H9 (cell line): ENCODE measurements around the gene SPIRE2. TPM values are rescaled to one million over a fixed set of nuclear protein-coding genes. Genes with fewer than 3 reads are reported as not detected.
"Not testable (repeated sequence)": the region's sequence is repeated elsewhere in the genome, so short reads cannot be mapped to it uniquely, and the experiment has no call there.

ENCODE experiments used
- DNase-seq: peaks from one replicate; pipeline ENCODE4 v3.0.0-alpha.2; 2017
- H2AFZ ChIP-seq: one replicate; pipeline ENCODE4 v1.6.1; 2013; ENCODE audit warnings: mild to moderate bottlenecking, low read length, control low read depth, moderate library complexity
- H2AK5ac ChIP-seq: 2 replicates; pipeline ENCODE4 v1.6.1; 2013; ENCODE audit warnings: low read length, control low read depth, mixed read lengths; ENCODE audit not compliant: insufficient read length
- H2BK120ac ChIP-seq: one replicate; pipeline ENCODE4 v1.6.1; 2013; ENCODE audit warnings: low read depth, mild to moderate bottlenecking, low read length, control low read depth, inconsistent platforms; ENCODE audit not compliant: poor library complexity, severe bottlenecking
- H2BK12ac ChIP-seq: 2 replicates; pipeline ENCODE4 v1.6.1; 2013; ENCODE audit warnings: low read length, control low read depth, mixed read lengths, low read depth; ENCODE audit not compliant: insufficient read length
- H2BK15ac ChIP-seq: 2 replicates; pipeline ENCODE4 v1.6.1; 2013; ENCODE audit warnings: low read depth, low read length, control low read depth
- H2BK20ac ChIP-seq: one replicate; pipeline ENCODE4 v1.6.1; 2013; ENCODE audit warnings: low read depth, mild to moderate bottlenecking, low read length, control low read depth, inconsistent platforms; ENCODE audit not compliant: poor library complexity, severe bottlenecking
- H2BK5ac ChIP-seq: 2 replicates; pipeline ENCODE4 v1.6.1; 2013; ENCODE audit warnings: low read length, control low read depth, mixed read lengths; ENCODE audit not compliant: insufficient read length
- H3K14ac ChIP-seq: 2 replicates; pipeline ENCODE4 v1.6.1; 2013; ENCODE audit warnings: low read length, control low read depth; ENCODE audit not compliant: insufficient read depth
- H3K18ac ChIP-seq: 2 replicates; pipeline ENCODE4 v1.6.1; 2013; ENCODE audit warnings: low read depth, mild to moderate bottlenecking, mixed read lengths, low read length, control low read depth; ENCODE audit not compliant: insufficient read length
- H3K23ac ChIP-seq: 2 replicates; pipeline ENCODE4 v1.6.1; 2013; ENCODE audit warnings: low read length, control low read depth, mixed read lengths, low read depth; ENCODE audit not compliant: insufficient read length
- H3K23me2 ChIP-seq: 2 replicates; pipeline ENCODE4 v1.6.1; 2013; ENCODE audit warnings: low read depth, mild to moderate bottlenecking, mixed read lengths, low read length, control low read depth; ENCODE audit not compliant: insufficient read length, poor library complexity, severe bottlenecking
- H3K27ac ChIP-seq: 2 replicates; pipeline ENCODE4 v1.5.1; 2013; ENCODE audit warnings: low read length, control low read depth, mixed read lengths, low read depth; ENCODE audit not compliant: insufficient read length
- H3K27me3 ChIP-seq: 2 replicates; pipeline ENCODE4 v1.6.1; 2013; ENCODE audit warnings: low read length, control low read depth, inconsistent platforms; ENCODE audit not compliant: insufficient read depth
- H3K4ac ChIP-seq: 2 replicates; pipeline ENCODE4 v1.6.1; 2013; ENCODE audit warnings: low read depth, mild to moderate bottlenecking, control low read depth, inconsistent platforms, low read length, moderate library complexity
- H3K4me1 ChIP-seq: 2 replicates; pipeline ENCODE4 v1.6.1; 2013; ENCODE audit warnings: low read length, control low read depth, inconsistent platforms; ENCODE audit not compliant: insufficient read depth
- H3K4me2 ChIP-seq: 2 replicates; pipeline ENCODE4 v1.6.1; 2013; ENCODE audit warnings: low read length, control low read depth, mixed read lengths; ENCODE audit not compliant: insufficient read length, insufficient read depth
- H3K56ac ChIP-seq: 2 replicates; pipeline ENCODE4 v1.6.1; 2013; ENCODE audit warnings: low read depth, mild to moderate bottlenecking, mixed read lengths, low read length, control low read depth; ENCODE audit not compliant: insufficient read length
- H3K79me1 ChIP-seq: 2 replicates; pipeline ENCODE4 v1.6.1; 2013; ENCODE audit warnings: low read depth, mild to moderate bottlenecking, moderate library complexity, low read length, control low read depth, inconsistent platforms; ENCODE audit not compliant: insufficient read depth, poor library complexity, severe bottlenecking
- H3K79me2 ChIP-seq: 2 replicates; pipeline ENCODE4 v1.6.1; 2013; ENCODE audit warnings: low read length, control low read depth, inconsistent platforms; ENCODE audit not compliant: insufficient read depth
- H3K9ac ChIP-seq: 2 replicates; pipeline ENCODE4 v1.6.1; 2013; ENCODE audit warnings: low read length, control low read depth, mixed read lengths; ENCODE audit not compliant: insufficient read length; ENCODE audit errors: extremely low read depth
- H3K9me3 ChIP-seq: one replicate; pipeline ENCODE4 v1.6.1; 2013; ENCODE audit warnings: low read depth, low read length, inconsistent platforms; ENCODE audit not compliant: control insufficient read depth
- H3T11ph ChIP-seq: one replicate; pipeline ENCODE4 v1.6.1; 2013; ENCODE audit warnings: mild to moderate bottlenecking, low read length, control low read depth, inconsistent platforms
- H4K20me1 ChIP-seq: one replicate; pipeline ENCODE4 v1.6.1; 2013; ENCODE audit not compliant: control insufficient read depth, insufficient read length, insufficient read depth
- H4K5ac ChIP-seq: 2 replicates; pipeline ENCODE4 v1.6.1; 2013; ENCODE audit warnings: low read depth, mild to moderate bottlenecking, mixed read lengths, low read length, control low read depth; ENCODE audit not compliant: insufficient read length
- H4K8ac ChIP-seq: replicated peaks from 2 replicates; pipeline ENCODE4 v1.6.1; 2013; ENCODE audit warnings: low read length, control low read depth, mixed read lengths, low read depth; ENCODE audit not compliant: insufficient read length
- H4K91ac ChIP-seq: 2 replicates; pipeline ENCODE4 v1.6.1; 2013; ENCODE audit warnings: low read depth, mild to moderate bottlenecking, moderate library complexity, mixed read lengths, low read length, control low read depth; ENCODE audit not compliant: insufficient read length
- H3K27ac Mint-ChIP-seq, 3 experiments: 2 replicates in 2 of 3; 3 replicates in 1 of 3; pipeline ENCODE4 v1.8.0; 2020 to 2021; ENCODE audit warnings: mixed read lengths in 3 of 3, mild to moderate bottlenecking in 1 of 3, moderate library complexity in 1 of 3
- H3K27me3 Mint-ChIP-seq: 2 replicates; pipeline ENCODE4 v1.8.0; 2021; ENCODE audit warnings: low read depth, mild to moderate bottlenecking, moderate library complexity, mixed read lengths
- H3K36me3 Mint-ChIP-seq, 3 experiments: 2 replicates in 2 of 3; 3 replicates in 1 of 3; pipeline ENCODE4 v1.8.0; 2020 to 2021; ENCODE audit warnings: low read depth in 3 of 3, mixed read lengths in 3 of 3; ENCODE audit not compliant: insufficient read depth in 1 of 3
- H3K4me1 Mint-ChIP-seq, 2 experiments: 2 replicates each; pipeline ENCODE4 v1.8.0; 2020; ENCODE audit warnings: mixed read lengths in 2 of 2
- H3K4me3 Mint-ChIP-seq, 2 experiments: 2 replicates in 1 of 2; 3 replicates in 1 of 2; pipeline ENCODE4 v1.8.0; 2020 to 2021; ENCODE audit warnings: mild to moderate bottlenecking in 2 of 2, mixed read lengths in 2 of 2, moderate library complexity in 1 of 2
- H3K9me3 Mint-ChIP-seq, 2 experiments: 2 replicates in 1 of 2; 3 replicates in 1 of 2; pipeline ENCODE4 v1.8.0; 2020; ENCODE audit warnings: mild to moderate bottlenecking in 2 of 2, mixed read lengths in 2 of 2, moderate library complexity in 1 of 2
- WGBS: extraction: QIAGEN DNeasy Blood & Tissue Kit; methylation state at CpG from one replicate; pipeline ENCODE4 v1.1.7; 2013; ENCODE audit warnings: missing lambda C conversion rate, low lambda C conversion rate, mixed read lengths; ENCODE audit not compliant: insufficient read length; ENCODE audit errors: extremely low coverage; 5-methylcytosine and 5-hydroxymethylcytosine counted together
- total RNA-seq: library from RNA; stranded (reverse); gene quantifications from 2 replicates; pipeline ENCODE4 v1.2.1, GENCODE V29; 2021

Gene SPIRE2
- total RNA-seq, 1 experiment from 2014 or later: 6.9 TPM

GRCh38 chr16:89819448-89819847 lies 8.8 kb upstream of the SPIRE2 start:
- Mint-ChIP-seq H3K4me1 (peaks cover 29 to 31% of the 10 kb centered on the region in 2 experiments), H3K4me3 (peak overlapping the region; percentile 28 to 38; a peak in 2 of 5 replicates), H3K36me3 (peaks cover 0 to 29% (median 7%) of the 10 kb centered on the region in 3 experiments), H3K9me3 (peaks cover 5 to 13% of the 10 kb centered on the region in 2 experiments; a peak in 2 of 5 replicates)
- not testable (repeated sequence) for H4K91ac ChIP-seq, H3K4me2 ChIP-seq, H3K9ac ChIP-seq, H3K27me3 ChIP-seq, H4K8ac ChIP-seq, H2AK5ac ChIP-seq, H2BK120ac ChIP-seq, H3K4ac ChIP-seq, H3K27ac Mint-ChIP-seq, H3K56ac ChIP-seq, H3K27me3 Mint-ChIP-seq, H3K23ac ChIP-seq, H3K23me2 ChIP-seq, H2BK20ac ChIP-seq, H2AFZ ChIP-seq, H3K79me2 ChIP-seq, H3K4me1 ChIP-seq, H2BK12ac ChIP-seq, H3K27ac ChIP-seq, H3K14ac ChIP-seq, H4K5ac ChIP-seq, H3K79me1 ChIP-seq, H3T11ph ChIP-seq, H2BK15ac ChIP-seq, H2BK5ac ChIP-seq, H3K9me3 ChIP-seq, DNase-seq, H3K18ac ChIP-seq, H4K20me1 ChIP-seq
- WGBS: no CpG with 5 or more reads among the region's 8 CpGs
